ENCODE measurements around the gene DYNLRB1. TPM values are rescaled to one million over a fixed set of nuclear protein-coding genes. Genes with fewer than 3 reads are reported as not detected.
A peak's percentile ranks its signal among the peaks of the same experiment; 100 is the strongest.

The DYNLRB1 gene
- total RNA-seq, 1 donor from 2014 or later: 208 TPM

DNA sequence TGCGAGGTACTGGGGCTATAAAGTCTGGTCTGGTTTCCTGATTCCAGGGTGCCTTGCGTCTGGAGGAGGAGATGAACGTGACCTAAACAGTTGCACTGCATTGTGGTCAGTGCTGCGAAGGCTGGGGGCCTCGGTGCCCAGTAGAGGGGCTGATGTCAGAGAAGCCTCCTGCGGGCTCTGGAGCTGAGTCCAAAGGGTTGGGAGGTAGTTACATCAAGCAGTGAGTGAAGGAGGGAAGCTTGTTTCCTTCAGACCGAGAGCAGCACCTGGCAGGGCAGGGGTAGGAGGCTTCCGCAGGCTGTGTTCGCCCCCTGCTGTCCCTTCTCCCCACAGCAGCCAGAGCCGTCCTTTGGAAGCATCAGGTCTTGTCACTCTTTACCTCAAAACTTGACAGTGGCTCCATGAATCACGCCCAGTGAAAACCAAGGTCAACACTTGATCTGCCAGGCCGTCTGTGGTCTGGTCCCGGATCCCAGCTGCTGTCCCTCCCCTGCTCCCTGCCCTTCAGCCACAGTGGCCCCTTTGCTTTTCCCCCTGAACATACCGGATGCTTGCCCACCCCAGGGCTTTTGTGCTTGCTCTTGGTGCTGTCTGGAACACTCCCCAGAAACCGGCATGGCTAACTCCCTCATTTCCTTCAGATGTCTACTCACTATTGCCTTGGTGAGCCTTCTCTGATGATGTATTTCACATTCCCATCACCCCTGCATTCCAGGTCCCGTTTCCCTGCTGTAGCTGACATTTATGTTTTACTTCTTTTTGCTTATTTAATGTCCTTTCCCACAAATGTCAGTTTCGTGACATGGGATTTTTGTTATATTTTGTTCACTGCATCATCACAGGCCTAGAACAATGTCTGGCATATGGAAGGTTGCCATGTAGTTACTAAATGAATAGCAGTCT is 7.0 kb downstream of the DYNLRB1 start:
- Mint-ChIP-seq H3K4me3 (ENCODE audit: low read depth) (no peak overlapping the region), H3K27me3 (no peaks in the 10 kb centered on the region), H3K36me3 (ENCODE audit: insufficient read depth) (peaks cover 21% of the 10 kb centered on the region), H3K4me1 (ENCODE audit: low read depth) (peaks cover 21% of the 10 kb centered on the region), H3K9me3 (ENCODE audit: low read depth) (no peaks in the 10 kb centered on the region), H3K27ac (peak overlapping the region; percentile 56)
- TF ChIP-seq, protein P1, sequence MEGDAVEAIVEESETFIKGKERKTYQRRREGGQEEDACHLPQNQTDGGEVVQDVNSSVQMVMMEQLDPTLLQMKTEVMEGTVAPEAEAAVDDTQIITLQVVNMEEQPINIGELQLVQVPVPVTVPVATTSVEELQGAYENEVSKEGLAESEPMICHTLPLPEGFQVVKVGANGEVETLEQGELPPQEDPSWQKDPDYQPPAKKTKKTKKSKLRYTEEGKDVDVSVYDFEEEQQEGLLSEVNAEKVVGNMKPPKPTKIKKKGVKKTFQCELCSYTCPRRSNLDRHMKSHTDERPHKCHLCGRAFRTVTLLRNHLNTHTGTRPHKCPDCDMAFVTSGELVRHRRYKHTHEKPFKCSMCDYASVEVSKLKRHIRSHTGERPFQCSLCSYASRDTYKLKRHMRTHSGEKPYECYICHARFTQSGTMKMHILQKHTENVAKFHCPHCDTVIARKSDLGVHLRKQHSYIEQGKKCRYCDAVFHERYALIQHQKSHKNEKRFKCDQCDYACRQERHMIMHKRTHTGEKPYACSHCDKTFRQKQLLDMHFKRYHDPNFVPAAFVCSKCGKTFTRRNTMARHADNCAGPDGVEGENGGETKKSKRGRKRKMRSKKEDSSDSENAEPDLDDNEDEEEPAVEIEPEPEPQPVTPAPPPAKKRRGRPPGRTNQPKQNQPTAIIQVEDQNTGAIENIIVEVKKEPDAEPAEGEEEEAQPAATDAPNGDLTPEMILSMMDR (IDR thresholded peaks at IDR 0.05; ENCODE audit: unreplicated experiment): peak; percentile 81
- peak; percentile 50 for DNase-seq (ENCODE audit: low spot score, unreplicated experiment)

DNA sequence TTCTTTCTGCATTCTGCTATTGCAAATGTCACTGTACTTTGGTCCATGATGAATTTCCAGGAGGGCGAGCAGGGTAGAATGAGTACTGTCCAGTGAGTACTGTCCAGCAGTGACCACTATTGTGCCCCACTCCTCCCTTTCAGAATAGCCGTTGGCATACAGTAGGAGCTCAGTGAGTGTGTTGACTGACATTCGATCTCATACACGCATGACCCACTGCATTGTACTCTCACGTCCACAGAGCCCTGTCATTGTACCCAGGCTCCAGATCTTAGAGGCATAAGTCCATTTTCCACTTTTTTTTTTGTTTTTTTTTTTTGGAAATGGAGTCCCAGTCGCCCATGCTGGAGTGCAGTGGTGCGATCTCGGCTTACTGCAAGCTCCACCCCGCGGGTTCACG is 8.2 kb downstream of the DYNLRB1 start:
- H3K36me3 Mint-ChIP-seq (ENCODE audit: insufficient read depth): peaks cover 27% of the 10 kb centered on the region
- TF ChIP-seq, protein P1 (IDR thresholded peaks at IDR 0.05; ENCODE audit: unreplicated experiment): no peak
- no peak overlapping the region for H3K4me3 Mint-ChIP-seq (ENCODE audit: low read depth)
- no peaks in the 10 kb centered on the region for H3K9me3 Mint-ChIP-seq (ENCODE audit: low read depth)
- H3K4me1 Mint-ChIP-seq (ENCODE audit: low read depth): peaks cover 18% of the 10 kb centered on the region
- no peaks in the 10 kb centered on the region for H3K27me3 Mint-ChIP-seq
- peak overlapping the region; percentile 69 for H3K27ac Mint-ChIP-seq
- no peak for DNase-seq (ENCODE audit: low spot score, unreplicated experiment)

DNA sequence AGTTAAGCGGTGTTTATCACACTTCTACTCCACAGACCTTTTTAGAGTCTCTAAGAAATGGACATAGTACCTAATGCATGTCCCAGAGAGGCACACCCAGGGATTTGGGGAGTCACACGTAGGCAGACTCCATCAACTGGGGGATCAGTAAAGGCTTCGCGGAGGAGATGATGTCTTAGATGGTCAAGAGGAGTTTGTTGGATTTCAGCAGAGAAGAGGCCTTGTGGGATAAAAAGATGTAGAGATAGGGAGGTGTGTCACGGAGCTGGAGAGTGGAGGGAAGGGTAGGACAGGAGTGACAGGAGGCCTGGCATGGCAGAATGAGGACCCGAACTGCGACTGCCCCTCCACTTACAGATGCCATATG is 9.1 kb downstream of the DYNLRB1 start:
- H3K4me1 Mint-ChIP-seq (ENCODE audit: low read depth): peaks cover 18% of the 10 kb centered on the region
- no peak overlapping the region for H3K4me3 Mint-ChIP-seq (ENCODE audit: low read depth)
- H3K36me3 Mint-ChIP-seq (ENCODE audit: insufficient read depth): peaks cover 22% of the 10 kb centered on the region
- H3K27ac Mint-ChIP-seq: peak overlapping the region; percentile 93
- TF ChIP-seq, protein P1 (IDR thresholded peaks at IDR 0.05; ENCODE audit: unreplicated experiment): no peak
- H3K9me3 Mint-ChIP-seq (ENCODE audit: low read depth): no peaks in the 10 kb centered on the region
- no peak for DNase-seq (ENCODE audit: low spot score, unreplicated experiment)
- H3K27me3 Mint-ChIP-seq: no peaks in the 10 kb centered on the region

DNA sequence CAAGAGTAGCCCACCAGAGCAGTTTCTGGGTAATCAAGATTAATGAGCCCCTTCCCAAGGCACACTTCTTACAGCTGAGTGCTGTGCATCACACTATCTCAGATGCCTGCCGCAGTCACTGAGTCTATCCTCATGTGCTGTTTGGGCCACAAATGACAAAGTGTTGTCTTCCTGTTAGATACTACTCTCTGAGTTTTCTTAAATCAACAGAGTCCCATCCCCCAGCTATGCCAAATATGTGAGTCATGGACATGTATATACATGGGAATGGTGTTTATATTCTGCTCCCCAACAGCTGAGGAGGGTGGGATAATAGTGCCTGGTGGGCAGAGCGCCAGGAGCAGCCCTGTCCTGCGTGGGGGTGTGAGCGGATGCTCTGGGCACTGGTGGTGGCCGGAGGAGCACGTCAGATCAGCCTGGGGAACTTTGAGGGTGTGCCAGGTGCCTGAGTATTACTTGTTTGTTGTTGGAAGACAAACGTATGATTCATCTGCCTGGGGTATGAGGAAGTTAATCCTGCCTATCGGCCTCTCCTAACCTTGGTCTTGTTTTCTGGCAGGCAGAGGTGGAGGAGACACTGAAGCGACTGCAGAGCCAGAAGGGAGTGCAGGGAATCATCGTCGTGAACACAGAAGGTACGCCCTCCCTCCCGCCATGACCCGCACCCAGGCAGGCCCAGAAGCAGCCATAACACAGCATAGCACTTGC is 9.6 kb downstream of the DYNLRB1 start:
- Mint-ChIP-seq H3K9me3 (ENCODE audit: low read depth) (no peaks in the 10 kb centered on the region), H3K27me3 (no peaks in the 10 kb centered on the region), H3K36me3 (ENCODE audit: insufficient read depth) (peaks cover 23% of the 10 kb centered on the region), H3K4me3 (ENCODE audit: low read depth) (no peak overlapping the region), H3K27ac (peak overlapping the region; percentile 93), H3K4me1 (ENCODE audit: low read depth) (peaks cover 18% of the 10 kb centered on the region)
- no peak for DNase-seq (ENCODE audit: low spot score, unreplicated experiment)
- TF ChIP-seq, protein P1 (IDR thresholded peaks at IDR 0.05; ENCODE audit: unreplicated experiment): no peak

DNA sequence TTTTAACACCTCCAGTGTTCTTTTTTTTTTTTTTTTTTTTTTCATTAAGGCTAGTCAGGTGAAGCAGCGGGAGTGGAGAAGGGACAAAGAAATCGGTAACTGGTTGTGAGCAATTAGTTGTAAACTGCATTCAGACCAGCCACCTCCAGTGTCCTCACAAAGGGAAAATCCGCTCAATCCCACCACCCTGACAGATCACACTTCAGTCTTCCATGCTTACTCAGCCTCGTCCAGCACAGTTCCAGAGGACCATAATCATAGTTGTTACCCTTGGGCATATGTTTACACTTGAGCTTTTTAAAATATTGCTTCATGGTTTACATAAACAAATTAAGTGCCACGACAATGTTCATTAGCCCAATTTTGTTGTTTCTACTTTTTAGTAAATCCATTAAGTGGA is 10.2 kb downstream of the DYNLRB1 start:
- DNase-seq (ENCODE audit: low spot score, unreplicated experiment): no peak
- Mint-ChIP-seq H3K36me3 (ENCODE audit: insufficient read depth) (peaks cover 23% of the 10 kb centered on the region), H3K9me3 (ENCODE audit: low read depth) (no peaks in the 10 kb centered on the region), H3K4me1 (ENCODE audit: low read depth) (peaks cover 18% of the 10 kb centered on the region), H3K4me3 (ENCODE audit: low read depth) (no peak overlapping the region), H3K27ac (peak overlapping the region; percentile 46), H3K27me3 (no peaks in the 10 kb centered on the region)
- TF ChIP-seq, protein P1 (IDR thresholded peaks at IDR 0.05; ENCODE audit: unreplicated experiment): no peak
